Prostate gland (tissue), 2 donors: Measurements from ENCODE around the gene HHIPL1. TPM values are rescaled to one million over a fixed set of nuclear protein-coding genes. Genes with fewer than 3 reads are reported as not detected.

ENCODE experiments used
- DNase-seq: peaks from one replicate; pipeline ENCODE4 v3.0.0-alpha.2; 2019; ENCODE audit warnings: low spot score
- H3K27ac ChIP-seq, 2 donors: fragments of 200-600 bp; sonication (generic); 2 replicates each; pipeline ENCODE4 v1.5.1; 2017 to 2019
- H3K27me3 ChIP-seq: fragments of 200-600 bp; sonication (generic); replicated peaks from 2 replicates; pipeline ENCODE4 v1.5.1; 2019; ENCODE audit not compliant: insufficient read depth
- H3K36me3 ChIP-seq, 2 donors: fragments of 200-600 bp; sonication (generic); 1 replicate in 1 of 2; 2 replicates in 1 of 2; pipeline versions ENCODE4 v1.5.1 to v1.8.1; 2017 to 2019
- H3K4me1 ChIP-seq: fragments of 200-600 bp; sonication (generic); replicated peaks from 2 replicates; pipeline ENCODE4 v1.5.1; 2019
- H3K4me3 ChIP-seq, 2 donors: fragments of 200-600 bp; sonication (generic); 2 replicates each; pipeline ENCODE4 v1.5.1; 2017 to 2019
- H3K9me3 ChIP-seq: fragments of 200-600 bp; sonication (generic); 2 replicates; pipeline ENCODE4 v1.5.1; 2017
- POLR2A ChIP-seq: fragments of 450-650 bp; IDR thresholded peaks from one replicate; pipeline ENCODE4 v1.6.1; 2016; ENCODE audit warnings: antibody characterized with exemption, mild to moderate bottlenecking
- POLR2AphosphoS5 ChIP-seq: sonication (generic); formaldehyde crosslinking; IDR thresholded peaks from one replicate; pipeline ENCODE4 v1.6.1; 2017; ENCODE audit warnings: antibody characterized with exemption
- WGBS: methylation state at CpG from one replicate; pipeline ENCODE4 v1.1.5; 2018; 5-methylcytosine and 5-hydroxymethylcytosine counted together
- intact Hi-C: fragments of 100-400 bp; cut with DNase I; formaldehyde crosslinking; loops from one replicate; pipeline ENCODE4 v1.14.2; 2022
- total RNA-seq, 2 donors: library from RNA; depleted of rRNA; stranded (reverse); fragments of >200 nt; gene quantifications; one replicate each; pipeline ENCODE4 v1.1.0, GENCODE V29; 2016
- TF ChIP-seq, protein P1 (sequence below), 4 experiments: fragments of 200-600 bp in 2 of 4; fragments of 450-650 bp in 2 of 4; sonication (generic) in 2 of 4; IDR thresholded peaks; 1 replicate in 3 of 4; 2 replicates in 1 of 4; pipeline ENCODE4 v1.5.1; 2016 to 2019; ENCODE audit warnings: antibody characterized with exemption in 4 of 4, mild to moderate bottlenecking in 2 of 4, moderate library complexity in 2 of 4

The HHIPL1 gene
- total RNA-seq, 2 donors from 2014 or later: 2.8 to 4.5 TPM

DNA sequence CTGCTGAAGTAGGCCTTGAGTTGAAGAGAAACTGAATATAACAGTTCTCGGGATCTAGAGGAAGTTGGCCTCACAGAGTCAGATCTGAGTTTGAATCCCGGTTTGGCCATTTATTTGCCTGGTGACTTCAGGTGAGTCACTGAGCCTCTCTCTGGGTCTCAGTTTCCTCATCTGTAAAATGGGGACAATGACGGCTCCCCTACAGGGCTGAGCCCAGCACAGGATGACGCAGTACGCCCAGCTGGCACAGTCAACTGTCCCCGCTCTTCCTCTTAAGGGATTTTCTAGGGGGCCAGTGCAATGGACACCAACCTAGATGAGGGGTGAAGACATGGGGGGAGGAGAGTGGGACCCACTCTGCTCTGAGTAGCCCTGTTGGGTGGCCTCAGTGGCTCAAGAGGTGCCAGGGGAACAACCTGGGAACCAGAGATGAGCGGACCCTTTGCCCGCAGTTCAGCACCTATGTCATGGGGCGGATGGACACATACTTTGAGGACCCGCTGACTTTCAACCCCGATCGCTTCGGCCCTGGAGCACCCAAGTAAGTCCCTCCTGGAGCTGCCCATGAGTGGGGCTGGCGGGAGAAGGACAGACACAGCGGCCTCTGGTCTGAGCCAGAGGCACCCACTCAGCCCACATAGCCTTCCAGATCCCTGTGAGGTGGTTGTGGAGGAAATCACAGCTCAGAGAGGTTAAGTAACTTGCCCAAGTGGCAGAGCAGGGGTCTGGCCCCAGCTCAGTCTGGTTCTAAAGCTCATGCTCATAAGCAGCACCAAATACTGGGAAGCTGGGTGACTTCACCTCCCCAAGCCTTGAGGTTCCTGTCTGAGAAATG lies 80.2 kb downstream of the HHIPL1 start:
- no peaks in the 10 kb centered on the region for H3K27me3 ChIP-seq
- no peaks in the 10 kb centered on the region for H3K36me3 ChIP-seq
- no peak overlapping the region for H3K27ac ChIP-seq
- H3K4me3 ChIP-seq: no peak overlapping the region
- no peak for TF ChIP-seq POLR2A
- TF ChIP-seq, protein P1, sequence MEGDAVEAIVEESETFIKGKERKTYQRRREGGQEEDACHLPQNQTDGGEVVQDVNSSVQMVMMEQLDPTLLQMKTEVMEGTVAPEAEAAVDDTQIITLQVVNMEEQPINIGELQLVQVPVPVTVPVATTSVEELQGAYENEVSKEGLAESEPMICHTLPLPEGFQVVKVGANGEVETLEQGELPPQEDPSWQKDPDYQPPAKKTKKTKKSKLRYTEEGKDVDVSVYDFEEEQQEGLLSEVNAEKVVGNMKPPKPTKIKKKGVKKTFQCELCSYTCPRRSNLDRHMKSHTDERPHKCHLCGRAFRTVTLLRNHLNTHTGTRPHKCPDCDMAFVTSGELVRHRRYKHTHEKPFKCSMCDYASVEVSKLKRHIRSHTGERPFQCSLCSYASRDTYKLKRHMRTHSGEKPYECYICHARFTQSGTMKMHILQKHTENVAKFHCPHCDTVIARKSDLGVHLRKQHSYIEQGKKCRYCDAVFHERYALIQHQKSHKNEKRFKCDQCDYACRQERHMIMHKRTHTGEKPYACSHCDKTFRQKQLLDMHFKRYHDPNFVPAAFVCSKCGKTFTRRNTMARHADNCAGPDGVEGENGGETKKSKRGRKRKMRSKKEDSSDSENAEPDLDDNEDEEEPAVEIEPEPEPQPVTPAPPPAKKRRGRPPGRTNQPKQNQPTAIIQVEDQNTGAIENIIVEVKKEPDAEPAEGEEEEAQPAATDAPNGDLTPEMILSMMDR (IDR thresholded peaks at IDR 0.05): no peak
- TF ChIP-seq POLR2AphosphoS5: no peak
- H3K9me3 ChIP-seq: no peaks in the 10 kb centered on the region
- no peaks in the 10 kb centered on the region for H3K4me1 ChIP-seq
- intact Hi-C loops: no loop called here
- WGBS: 96% methylated on average over 7 of the region's 15 CpGs
- no peak for DNase-seq

- DNase-seq: no peak
- no peaks in the 10 kb centered on the region for H3K27me3 ChIP-seq
- H3K4me3 ChIP-seq: no peak overlapping the region
- intact Hi-C loops: no loop called here
- no peak for TF ChIP-seq POLR2AphosphoS5
- TF ChIP-seq POLR2A: no peak
- TF ChIP-seq, protein P1 (IDR thresholded peaks at IDR 0.05): no peak
- H3K36me3 ChIP-seq: no peaks in the 10 kb centered on the region
- H3K4me1 ChIP-seq: no peaks in the 10 kb centered on the region
- 59% methylated on average over 18 of the region's 18 CpGs for WGBS
- no peaks in the 10 kb centered on the region for H3K9me3 ChIP-seq
- no peak overlapping the region for H3K27ac ChIP-seq
Observed at GRCh38 chr14:99725774-99726537, 81.0 kb downstream of the HHIPL1 start.

DNA sequence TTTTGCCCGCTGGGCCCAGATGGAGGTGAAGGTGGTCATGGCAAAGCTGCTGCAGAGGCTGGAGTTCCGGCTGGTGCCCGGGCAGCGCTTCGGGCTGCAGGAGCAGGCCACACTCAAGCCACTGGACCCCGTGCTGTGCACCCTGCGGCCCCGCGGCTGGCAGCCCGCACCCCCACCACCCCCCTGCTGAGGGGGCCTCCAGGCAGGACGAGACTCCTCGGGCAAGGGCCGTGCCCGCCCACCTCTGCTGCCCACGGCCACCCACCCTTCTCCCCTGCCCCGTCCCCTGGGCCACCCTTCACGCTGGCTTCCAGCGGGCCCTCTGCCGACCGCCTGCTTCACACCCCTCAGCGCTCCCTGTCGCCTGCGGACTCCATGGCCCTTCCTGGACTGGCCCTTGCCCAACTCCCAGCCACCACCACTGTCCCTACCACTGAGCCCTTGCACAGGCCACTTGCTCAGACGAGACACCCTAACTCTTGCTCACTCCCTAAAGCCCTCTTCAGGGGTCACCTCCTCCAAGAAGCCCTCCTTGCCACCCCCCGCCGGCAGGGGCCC lies 81.7 kb downstream of the HHIPL1 start:
- Histone ChIP-seq H3K4me3 (no peak overlapping the region), H3K27ac (no peak overlapping the region), H3K4me1 (no peaks in the 10 kb centered on the region), H3K36me3 (no peaks in the 10 kb centered on the region), H3K27me3 (no peaks in the 10 kb centered on the region), H3K9me3 (no peaks in the 10 kb centered on the region)
- WGBS: 77% methylated on average over 26 of the region's 26 CpGs
- TF ChIP-seq POLR2AphosphoS5: no peak
- TF ChIP-seq, protein P1 (IDR thresholded peaks at IDR 0.05): no peak
- no peak for TF ChIP-seq POLR2A
- no peak for DNase-seq
- intact Hi-C loops: no loop called here

DNA sequence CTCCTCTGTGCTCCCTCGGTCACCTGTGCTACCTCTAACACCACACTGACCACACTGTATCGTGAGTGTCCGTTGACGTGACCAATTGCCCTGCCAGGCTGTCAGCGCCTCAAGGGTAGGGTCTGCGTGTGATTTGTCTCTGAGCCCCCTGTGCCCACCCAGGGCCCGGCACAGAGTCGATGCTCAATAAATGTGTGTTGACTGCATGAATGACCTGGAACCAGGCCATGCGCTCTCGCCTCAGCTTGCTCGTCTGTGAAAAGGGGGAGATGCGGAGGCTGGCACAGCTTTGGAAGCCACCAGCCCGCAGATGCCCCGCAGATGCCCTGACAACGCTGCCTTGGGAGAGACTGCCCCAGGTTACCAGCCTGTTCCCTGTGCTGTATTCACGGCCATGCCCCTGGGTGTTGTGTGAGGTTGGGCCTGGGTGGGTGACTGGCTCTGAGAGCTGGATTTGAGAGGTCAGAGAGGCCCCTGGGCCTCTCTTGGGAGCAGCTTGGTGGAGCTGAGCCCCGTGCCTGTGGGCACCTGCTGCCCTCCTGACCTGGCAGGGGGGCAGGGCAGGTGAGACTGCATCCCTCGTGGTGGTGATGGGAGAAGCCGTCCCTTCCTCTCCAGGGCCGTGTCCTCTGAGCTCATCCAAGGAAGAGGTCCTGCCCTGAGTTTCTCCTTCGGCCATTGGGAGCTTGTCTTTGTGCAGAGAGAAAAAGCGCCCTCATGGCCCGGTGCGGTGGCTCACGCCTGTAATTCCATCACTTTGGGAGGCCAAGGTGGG lies 82.4 kb downstream of the HHIPL1 start:
- Histone ChIP-seq H3K27me3 (no peaks in the 10 kb centered on the region), H3K36me3 (no peaks in the 10 kb centered on the region), H3K27ac (no peak overlapping the region), H3K4me1 (no peaks in the 10 kb centered on the region), H3K9me3 (no peaks in the 10 kb centered on the region), H3K4me3 (no peak overlapping the region)
- intact Hi-C loops: no loop called here
- TF ChIP-seq POLR2A: no peak
- TF ChIP-seq, protein P1 (IDR thresholded peaks at IDR 0.05): no peak
- TF ChIP-seq POLR2AphosphoS5: no peak
- no peak for DNase-seq
- 81% methylated on average over 23 of the region's 25 CpGs for WGBS
